ENCODE measurements around the gene CD160.

DNA sequence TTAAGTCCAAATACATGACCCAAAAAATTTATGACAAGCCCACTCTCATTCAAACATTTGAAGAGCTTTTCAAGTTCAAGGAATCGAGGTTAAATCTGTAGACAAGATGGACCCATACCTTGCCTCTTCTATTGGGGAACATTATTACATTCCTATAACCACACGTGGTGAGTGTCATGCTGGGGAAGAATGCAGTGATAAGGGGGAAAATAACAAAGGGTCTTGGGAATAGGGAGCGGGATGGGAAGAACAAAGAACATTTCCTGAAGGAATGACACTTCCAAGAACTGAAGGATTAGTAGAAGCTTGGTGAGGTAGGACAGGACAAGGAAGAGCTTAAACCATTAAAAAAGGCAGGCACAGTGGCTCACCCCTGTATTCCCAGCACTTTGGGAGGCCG is 31.0 kb upstream of the CD160 start:
- TF ChIP-seq POLR2AphosphoS5 (IDR thresholded peaks at IDR 0.05; ENCODE audit: borderline replicate concordance, low read depth, low read length) (no peak), EZH2 (IDR thresholded peaks at IDR 0.05) (no peak), FOXP2 (optimal IDR thresholded peaks at IDR 0.05; ENCODE audit: control extremely low read depth, extremely low read length, insufficient read depth) (no peak)
